HepG2 (cell line): Measurements from ENCODE around the gene FTL. TPM values are rescaled to one million over a fixed set of nuclear protein-coding genes. Genes with fewer than 3 reads are reported as not detected.

Source experiments
- KLF13 ChIP-seq: sonication (generic); formaldehyde crosslinking; IDR thresholded peaks from 2 replicates; pipeline ENCODE4 v1.4.0; 2020; ENCODE audit warnings: mild to moderate bottlenecking, missing genetic modification reagents
- MED8 ChIP-seq: sonication (generic); formaldehyde crosslinking; IDR thresholded peaks from 2 replicates; pipeline ENCODE4 v1.8.1; 2023; ENCODE audit warnings: mild to moderate bottlenecking, missing genetic modification reagents; ENCODE audit not compliant: insufficient replicate concordance
- RXRA ChIP-seq: sonication (generic); formaldehyde crosslinking; IDR thresholded peaks from 2 replicates; pipeline ENCODE4 v1.5.1; 2020; ENCODE audit warnings: missing genetic modification reagents
- TCF12 ChIP-seq, 2 experiments: fragments of 450-650 bp in 1 of 2; sonication (generic) in 1 of 2; formaldehyde crosslinking in 1 of 2; IDR thresholded peaks; 2 replicates each; pipeline versions ENCODE4 v1.6.1 to v1.8.0; 2017 to 2022; ENCODE audit warnings: antibody characterized with exemption in 1 of 2, mild to moderate bottlenecking in 1 of 2, missing genetic modification reagents in 1 of 2, moderate library complexity in 1 of 2
- ZNF253 ChIP-seq: sonication (generic); formaldehyde crosslinking; IDR thresholded peaks from 2 replicates; pipeline ENCODE4 v1.8.0; 2022; ENCODE audit warnings: mild to moderate bottlenecking, missing genetic modification reagents, borderline replicate concordance
- ZNF354B ChIP-seq: sonication (generic); formaldehyde crosslinking; IDR thresholded peaks from 2 replicates; pipeline ENCODE4 v1.8.0; 2022; ENCODE audit warnings: mild to moderate bottlenecking, missing genetic modification reagents
- polyA plus RNA-seq, 8 experiments: library from polyadenylated mRNA; depleted of rRNA in 3 of 8; stranded (reverse) in 7 of 8; unstranded in 1 of 8; fragments of >200 nt; fragmentation: Illumina TruSeq in 4 of 8; extraction: Trizol in 4 of 8; gene quantifications; 2 replicates each; pipeline versions ENCODE4 v1.2.1 to v1.2.3, GENCODE V29; 2011 to 2016; ENCODE audit warnings: low read depth in 4 of 8, missing spikeins in 1 of 8, mixed read lengths in 1 of 8; ENCODE audit not compliant: insufficient read depth in 1 of 8
- total RNA-seq, 5 experiments: library from RNA; depleted of rRNA; stranded (reverse); fragments of >200 nt; fragmentation: Illumina TruSeq; extraction: Trizol; gene quantifications; 2 replicates each; pipeline ENCODE4 v1.2.3, GENCODE V29; 2016; ENCODE audit warnings: low read depth in 1 of 5
- TF ChIP-seq, protein P1 (sequence below): IDR thresholded peaks from 2 replicates; pipeline ENCODE4 v1.6.1; 2016; ENCODE audit warnings: low read depth
- TF ChIP-seq, protein P2 (sequence below): sonication (generic); formaldehyde crosslinking; IDR thresholded peaks from 2 replicates; pipeline ENCODE4 v1.4.0; 2020; ENCODE audit warnings: mild to moderate bottlenecking, missing genetic modification reagents
- TF ChIP-seq, protein P3 (sequence below): sonication (generic); formaldehyde crosslinking; conservative IDR thresholded peaks from 2 replicates; pipeline ENCODE4 v1.8.0; 2022; ENCODE audit warnings: missing genetic modification reagents
- TF ChIP-seq, protein P4 (sequence below): sonication (generic); formaldehyde crosslinking; IDR thresholded peaks from 2 replicates; pipeline ENCODE4 v1.4.0; 2020; ENCODE audit warnings: mild to moderate bottlenecking, missing genetic modification reagents

Gene FTL
- total and polyA plus RNA-seq, 2 of the 13 experiments (the other 11 are each of a cell fraction or from before 2014, with no cell fraction given), result 2,721 to 8,800 TPM

DNA sequence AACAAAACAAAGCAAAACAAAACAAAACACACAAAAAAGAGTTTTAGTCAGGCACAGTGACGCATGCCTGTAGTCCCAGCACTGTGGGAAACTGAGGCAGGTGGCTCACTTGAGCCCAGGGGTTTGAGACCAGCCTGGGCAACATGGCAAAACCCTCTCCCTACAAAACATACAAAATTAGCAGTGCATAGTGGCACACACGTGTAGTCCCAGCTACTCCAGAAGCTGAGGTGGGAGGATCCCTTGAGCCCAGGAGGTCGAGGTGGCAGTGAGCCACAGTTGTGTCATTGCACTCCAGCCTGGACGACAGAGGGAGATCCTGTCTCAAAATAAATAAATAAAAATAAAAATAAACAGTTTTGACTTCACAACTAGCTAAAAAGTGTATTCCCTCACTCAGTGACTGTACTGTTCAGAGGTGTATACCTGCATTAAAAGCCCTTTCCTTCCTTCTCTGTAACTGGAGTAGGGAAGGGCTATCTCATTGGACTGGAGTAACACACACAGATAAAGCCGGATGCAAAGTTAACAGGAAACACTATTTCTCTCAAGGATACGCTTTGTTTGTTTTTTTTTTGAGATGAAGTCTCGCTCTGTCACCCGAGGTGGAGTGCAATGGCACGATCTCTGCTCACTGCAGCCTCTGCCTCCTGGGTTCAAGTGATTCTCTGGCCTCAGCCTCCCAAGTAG, 14.1 kb upstream of the FTL start (continued):
- TF ChIP-seq KLF13 (CRISPR knock-in tag) (no peak), TCF12 (IDR thresholded peaks at IDR 0.05) (no peak), TCF12 (CRISPR knock-in tag; IDR thresholded peaks at IDR 0.05) (no peak), ZNF354B (CRISPR knock-in tag) (no peak), ZNF253 (CRISPR knock-in tag) (no peak), RXRA (no peak), MED8 (CRISPR knock-in tag) (no peak)
- TF ChIP-seq, protein P1, sequence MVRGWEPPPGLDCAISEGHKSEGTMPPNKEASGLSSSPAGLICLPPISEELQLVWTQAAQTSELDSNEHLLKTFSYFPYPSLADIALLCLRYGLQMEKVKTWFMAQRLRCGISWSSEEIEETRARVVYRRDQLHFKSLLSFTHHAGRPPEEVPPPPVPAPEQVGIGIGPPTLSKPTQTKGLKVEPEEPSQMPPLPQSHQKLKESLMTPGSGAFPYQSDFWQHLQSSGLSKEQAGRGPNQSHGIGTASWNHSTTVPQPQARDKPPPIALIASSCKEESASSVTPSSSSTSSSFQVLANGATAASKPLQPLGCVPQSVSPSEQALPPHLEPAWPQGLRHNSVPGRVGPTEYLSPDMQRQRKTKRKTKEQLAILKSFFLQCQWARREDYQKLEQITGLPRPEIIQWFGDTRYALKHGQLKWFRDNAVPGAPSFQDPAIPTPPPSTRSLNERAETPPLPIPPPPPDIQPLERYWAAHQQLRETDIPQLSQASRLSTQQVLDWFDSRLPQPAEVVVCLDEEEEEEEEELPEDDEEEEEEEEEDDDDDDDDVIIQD, result no peak
- TF ChIP-seq, protein P2, sequence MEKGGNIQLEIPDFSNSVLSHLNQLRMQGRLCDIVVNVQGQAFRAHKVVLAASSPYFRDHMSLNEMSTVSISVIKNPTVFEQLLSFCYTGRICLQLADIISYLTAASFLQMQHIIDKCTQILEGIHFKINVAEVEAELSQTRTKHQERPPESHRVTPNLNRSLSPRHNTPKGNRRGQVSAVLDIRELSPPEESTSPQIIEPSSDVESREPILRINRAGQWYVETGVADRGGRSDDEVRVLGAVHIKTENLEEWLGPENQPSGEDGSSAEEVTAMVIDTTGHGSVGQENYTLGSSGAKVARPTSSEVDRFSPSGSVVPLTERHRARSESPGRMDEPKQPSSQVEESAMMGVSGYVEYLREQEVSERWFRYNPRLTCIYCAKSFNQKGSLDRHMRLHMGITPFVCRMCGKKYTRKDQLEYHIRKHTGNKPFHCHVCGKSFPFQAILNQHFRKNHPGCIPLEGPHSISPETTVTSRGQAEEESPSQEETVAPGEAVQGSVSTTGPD (CRISPR knock-in tag), result no peak
- TF ChIP-seq, protein P3, sequence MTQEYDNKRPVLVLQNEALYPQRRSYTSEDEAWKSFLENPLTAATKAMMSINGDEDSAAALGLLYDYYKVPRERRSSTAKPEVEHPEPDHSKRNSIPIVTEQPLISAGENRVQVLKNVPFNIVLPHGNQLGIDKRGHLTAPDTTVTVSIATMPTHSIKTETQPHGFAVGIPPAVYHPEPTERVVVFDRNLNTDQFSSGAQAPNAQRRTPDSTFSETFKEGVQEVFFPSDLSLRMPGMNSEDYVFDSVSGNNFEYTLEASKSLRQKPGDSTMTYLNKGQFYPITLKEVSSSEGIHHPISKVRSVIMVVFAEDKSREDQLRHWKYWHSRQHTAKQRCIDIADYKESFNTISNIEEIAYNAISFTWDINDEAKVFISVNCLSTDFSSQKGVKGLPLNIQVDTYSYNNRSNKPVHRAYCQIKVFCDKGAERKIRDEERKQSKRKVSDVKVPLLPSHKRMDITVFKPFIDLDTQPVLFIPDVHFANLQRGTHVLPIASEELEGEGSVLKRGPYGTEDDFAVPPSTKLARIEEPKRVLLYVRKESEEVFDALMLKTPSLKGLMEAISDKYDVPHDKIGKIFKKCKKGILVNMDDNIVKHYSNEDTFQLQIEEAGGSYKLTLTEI (CRISPR knock-in tag), result no peak
- TF ChIP-seq, protein P4, sequence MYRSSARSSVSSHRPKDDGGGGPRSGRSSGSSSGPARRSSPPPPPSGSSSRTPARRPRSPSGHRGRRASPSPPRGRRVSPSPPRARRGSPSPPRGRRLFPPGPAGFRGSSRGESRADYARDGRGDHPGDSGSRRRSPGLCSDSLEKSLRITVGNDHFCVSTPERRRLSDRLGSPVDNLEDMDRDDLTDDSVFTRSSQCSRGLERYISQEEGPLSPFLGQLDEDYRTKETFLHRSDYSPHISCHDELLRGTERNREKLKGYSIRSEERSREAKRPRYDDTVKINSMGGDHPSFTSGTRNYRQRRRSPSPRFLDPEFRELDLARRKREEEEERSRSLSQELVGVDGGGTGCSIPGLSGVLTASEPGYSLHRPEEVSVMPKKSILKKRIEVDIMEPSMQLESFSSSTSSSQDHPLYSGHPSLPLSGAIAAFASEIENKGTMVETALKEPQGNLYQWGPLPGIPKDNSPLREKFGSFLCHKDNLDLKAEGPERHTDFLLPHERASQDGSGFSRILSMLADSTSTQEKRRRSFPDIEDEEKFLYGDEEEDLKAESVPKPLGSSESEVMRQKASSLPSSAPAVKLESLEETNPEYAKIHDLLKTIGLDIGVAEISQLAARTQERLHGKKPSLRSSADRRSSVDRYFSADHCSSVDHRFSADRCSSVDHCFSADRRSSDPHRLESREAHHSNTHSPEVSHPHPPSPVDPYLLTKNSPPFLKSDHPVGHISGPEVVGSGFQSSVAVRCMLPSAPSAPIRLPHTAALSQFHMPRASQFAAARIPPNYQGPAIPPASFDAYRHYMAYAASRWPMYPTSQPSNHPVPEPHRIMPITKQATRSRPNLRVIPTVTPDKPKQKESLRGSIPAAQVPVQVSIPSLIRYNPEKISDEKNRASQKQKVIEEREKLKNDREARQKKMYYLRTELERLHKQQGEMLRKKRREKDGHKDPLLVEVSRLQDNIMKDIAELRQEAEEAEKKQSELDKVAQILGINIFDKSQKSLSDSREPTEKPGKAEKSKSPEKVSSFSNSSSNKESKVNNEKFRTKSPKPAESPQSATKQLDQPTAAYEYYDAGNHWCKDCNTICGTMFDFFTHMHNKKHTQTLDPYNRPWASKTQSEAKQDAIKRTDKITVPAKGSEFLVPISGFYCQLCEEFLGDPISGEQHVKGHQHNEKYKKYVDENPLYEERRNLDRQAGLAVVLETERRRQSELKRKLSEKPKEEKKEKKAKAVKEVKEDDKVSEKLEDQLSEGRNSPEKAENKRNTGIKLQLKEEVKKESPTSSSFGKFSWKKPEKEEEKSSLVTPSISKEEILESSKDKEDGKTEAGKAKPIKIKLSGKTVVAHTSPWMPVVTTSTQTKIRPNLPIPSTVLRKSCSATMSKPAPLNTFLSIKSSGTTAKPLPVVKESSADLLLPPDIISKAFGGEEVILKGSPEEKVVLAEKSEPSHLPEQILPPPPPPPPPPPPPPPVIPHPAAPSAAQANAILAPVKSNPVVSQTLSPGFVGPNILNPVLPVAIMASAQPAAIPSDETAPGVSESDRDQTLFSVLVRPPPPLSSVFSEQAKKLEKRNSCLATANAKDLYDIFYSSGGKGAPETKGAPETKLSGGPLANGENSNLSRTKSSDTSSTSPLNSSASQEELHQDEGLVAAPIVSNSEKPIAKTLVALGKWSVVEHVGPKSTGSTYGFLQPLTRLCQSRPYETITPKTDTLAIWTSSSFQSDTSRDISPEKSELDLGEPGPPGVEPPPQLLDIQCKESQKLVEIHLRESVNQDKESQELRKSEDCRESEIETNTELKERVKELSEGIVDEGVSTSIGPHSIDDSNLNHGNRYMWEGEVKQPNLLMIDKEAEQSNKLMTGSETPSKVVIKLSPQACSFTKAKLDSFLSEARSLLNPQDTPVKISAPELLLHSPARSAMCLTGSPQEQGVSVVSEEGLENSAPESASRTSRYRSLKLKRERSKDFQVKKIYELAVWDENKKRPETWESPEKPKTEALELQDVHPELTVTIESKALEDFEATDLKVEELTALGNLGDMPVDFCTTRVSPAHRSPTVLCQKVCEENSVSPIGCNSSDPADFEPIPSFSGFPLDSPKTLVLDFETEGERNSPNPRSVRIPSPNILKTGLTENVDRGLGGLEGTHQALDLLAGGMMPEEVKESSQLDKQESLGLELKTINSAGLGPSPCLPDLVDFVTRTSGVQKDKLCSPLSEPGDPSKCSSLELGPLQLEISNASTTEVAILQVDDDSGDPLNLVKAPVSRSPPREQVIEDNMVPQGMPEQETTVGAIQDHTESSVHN, result no peak
